Endothelial cell of umbilical vein (primary cell): Measurements from ENCODE around the gene NCK2. TPM values are rescaled to one million over a fixed set of nuclear protein-coding genes. Genes with fewer than 3 reads are reported as not detected.

ENCODE experiments used
- BruUV-seq: library from RNA; stranded (reverse); fragments of 400-500 nt; replicated peaks from 2 replicates; lab custom pipeline; 2021; lab: Mats Ljungman, UMichigan
- CTCF ChIA-PET: fragments of 300-600, 350-600 bp; sonication (Branson Sonifier 250); formaldehyde crosslinking; loops from one replicate; lab custom pipeline; 2021; ENCODE audit warnings: antibody characterized with exemption, inconsistent platforms; lab: Charles Lee
- POLR2A ChIA-PET: fragments of 300-600, 350-600 bp; sonication (Branson Sonifier 250); formaldehyde crosslinking; loops from one replicate; lab custom pipeline; 2021; ENCODE audit warnings: antibody characterized with exemption, inconsistent platforms; lab: Charles Lee
- DNase-seq: peaks from one replicate; pipeline ENCODE4 v3.0.0-alpha.2; 2011; ENCODE audit warnings: low read depth, low spot score
- FAIRE-seq: peaks from 2 replicates; lab custom pipeline; 2011; peaks lifted over from hg19 to GRCh38; lab: Jason Lieb, UNC
- H2AFZ ChIP-seq: 2 replicates; pipeline ENCODE4 v1.6.0; 2012; ENCODE audit warnings: low read depth, low read length, control low read depth, inconsistent platforms
- H3K27ac ChIP-seq: 2 replicates; pipeline ENCODE4 v1.5.1; 2011; ENCODE audit warnings: low read depth, mild to moderate bottlenecking, control low read depth, low read length, moderate library complexity; ENCODE audit not compliant: insufficient read depth
- H3K27me3 ChIP-seq, 2 experiments: 2 replicates each; pipeline versions ENCODE4 v1.6.0 to v1.6.1; 2011; ENCODE audit warnings: low read length in 2 of 2, mixed read lengths in 1 of 2; ENCODE audit not compliant: control insufficient read depth in 2 of 2, insufficient read depth in 2 of 2
- H3K36me3 ChIP-seq, 2 experiments: 2 replicates in 1 of 2; 3 replicates in 1 of 2; pipeline ENCODE4 v1.5.1; 2011; ENCODE audit warnings: low read length in 2 of 2, mild to moderate bottlenecking in 1 of 2, moderate library complexity in 1 of 2; ENCODE audit not compliant: control insufficient read depth in 2 of 2, insufficient read depth in 2 of 2; ENCODE audit errors: extremely low read depth in 1 of 2
- H3K4me1 ChIP-seq: 3 replicates; pipeline ENCODE4 v1.5.1; 2011; ENCODE audit warnings: mild to moderate bottlenecking, low read length; ENCODE audit not compliant: control insufficient read depth, insufficient read depth; ENCODE audit errors: extremely low read depth
- H3K4me2 ChIP-seq: 2 replicates; pipeline ENCODE4 v1.6.1; 2011; ENCODE audit warnings: low read length, control low read depth, mixed read lengths; ENCODE audit not compliant: insufficient read depth
- H3K4me3 ChIP-seq, 3 experiments: fragments of 200-600 bp in 1 of 3; sonication (generic), shearing (Covaris generic) in 1 of 3; replicated peaks in 1 of 3; 2 replicates each; pipeline ENCODE4 v1.5.1; 2011 to 2016; ENCODE audit warnings: control low read depth in 3 of 3, low read length in 3 of 3, mild to moderate bottlenecking in 2 of 3, inconsistent platforms in 1 of 3, low read depth in 1 of 3, moderate library complexity in 1 of 3; ENCODE audit not compliant: insufficient read depth in 1 of 3
- H3K79me2 ChIP-seq: 2 replicates; pipeline ENCODE4 v1.6.0; 2012; ENCODE audit warnings: low read length, inconsistent platforms; ENCODE audit not compliant: control insufficient read depth, insufficient read depth
- H3K9ac ChIP-seq: replicated peaks from 2 replicates; pipeline ENCODE3; 2011; ENCODE audit warnings: low read length, control low read depth; ENCODE audit not compliant: insufficient read depth; ENCODE audit errors: extremely low read depth
- H3K9me1 ChIP-seq: replicated peaks from 3 replicates; pipeline ENCODE4 v1.6.0; 2011; ENCODE audit warnings: mild to moderate bottlenecking, low read length; ENCODE audit not compliant: control insufficient read depth, insufficient read depth; ENCODE audit errors: extremely low read depth
- H3K9me3 ChIP-seq: replicated peaks from 2 replicates; pipeline ENCODE4 v1.5.1; 2012; ENCODE audit warnings: low read length, inconsistent platforms; ENCODE audit not compliant: control insufficient read depth, insufficient read depth
- H4K20me1 ChIP-seq: replicated peaks from 2 replicates; pipeline ENCODE3; 2011; ENCODE audit warnings: mild to moderate bottlenecking, low read length; ENCODE audit not compliant: control insufficient read depth, insufficient read depth; ENCODE audit errors: extremely low read depth
- EZH2 ChIP-seq: IDR thresholded peaks from 2 replicates; pipeline ENCODE4 v1.6.1; 2012; ENCODE audit warnings: borderline replicate concordance, low read depth, mild to moderate bottlenecking, moderate library complexity, low read length, inconsistent platforms; ENCODE audit not compliant: severe bottlenecking
- FOS ChIP-seq: IDR thresholded peaks from 2 replicates; pipeline ENCODE4 v1.6.1; 2011; ENCODE audit warnings: mild to moderate bottlenecking, low read length, moderate library complexity, borderline replicate concordance; ENCODE audit not compliant: insufficient read depth
- GATA2 ChIP-seq: IDR thresholded peaks from 2 replicates; pipeline ENCODE4 v1.7.0; 2011; ENCODE audit warnings: low read depth, mild to moderate bottlenecking, moderate library complexity, mixed read lengths, low read length; ENCODE audit not compliant: insufficient read length, insufficient read depth
- JUN ChIP-seq: IDR thresholded peaks from 2 replicates; pipeline ENCODE4 v1.6.1; 2011; ENCODE audit warnings: borderline replicate concordance, low read depth; ENCODE audit not compliant: insufficient read length, insufficient read depth
- MAX ChIP-seq: IDR thresholded peaks from 2 replicates; pipeline ENCODE4 v1.6.1; 2011; ENCODE audit not compliant: insufficient read depth, insufficient read length
- MYC ChIP-seq: IDR thresholded peaks from one replicate; pipeline ENCODE4 v1.6.1; 2011; ENCODE audit warnings: mild to moderate bottlenecking, low read depth, low read length
- POLR2A ChIP-seq: IDR thresholded peaks from 2 replicates; pipeline ENCODE4 v1.6.1; 2012; ENCODE audit warnings: low read depth, mild to moderate bottlenecking, control low read depth, low read length
- POLR2AphosphoS5 ChIP-seq: IDR thresholded peaks from 2 replicates; pipeline ENCODE4 v1.6.1; 2012; ENCODE audit warnings: low read depth, mild to moderate bottlenecking, control low read depth, low read length, moderate library complexity; ENCODE audit not compliant: insufficient read depth
- dilution Hi-C: fragments of 300-500 bp; cut with MboI; formaldehyde crosslinking; loops from one replicate; pipeline ENCODE4 v1.15.0; 2019; ENCODE audit warnings: low sequenced_read_pairs; ENCODE audit not compliant: extremely low pct_ligation_motif_present
- intact Hi-C: fragments of 100-400 bp; cut with micrococcal nuclease; formaldehyde crosslinking; loops from one replicate; pipeline ENCODE4 v1.10.0; 2022
- polyA plus RNA-seq, 4 experiments: library from polyadenylated mRNA; depleted of rRNA in 3 of 4; stranded (reverse) in 3 of 4; unstranded in 1 of 4; fragments of >200 nt; gene quantifications; 2 replicates each; pipeline versions ENCODE4 v1.2.1 to v1.2.3, GENCODE V29; 2011 to 2012; ENCODE audit warnings: missing spikeins in 1 of 4
- total RNA-seq: library from RNA; stranded (reverse); gene quantifications from 2 replicates; pipeline ENCODE4 v1.2.3, GENCODE V29; 2021
- TF ChIP-seq, protein P1 (sequence below), 2 donors: IDR thresholded peaks; 1 replicate in 1 of 2; 2 replicates in 1 of 2; pipeline ENCODE4 v1.5.1; 2011; ENCODE audit warnings: low read length in 2 of 2, mild to moderate bottlenecking in 2 of 2, moderate library complexity in 2 of 2, control low read depth in 1 of 2, inconsistent platforms in 1 of 2, low read depth in 1 of 2; ENCODE audit not compliant: insufficient read depth in 1 of 2; ENCODE audit errors: extremely low read depth in 1 of 2

NCK2 gene
- total and polyA plus RNA-seq, 2 donors (not counting 3 experiments of a cell fraction or from before 2014, with no cell fraction given): 23.8 to 39.1 TPM

DNA sequence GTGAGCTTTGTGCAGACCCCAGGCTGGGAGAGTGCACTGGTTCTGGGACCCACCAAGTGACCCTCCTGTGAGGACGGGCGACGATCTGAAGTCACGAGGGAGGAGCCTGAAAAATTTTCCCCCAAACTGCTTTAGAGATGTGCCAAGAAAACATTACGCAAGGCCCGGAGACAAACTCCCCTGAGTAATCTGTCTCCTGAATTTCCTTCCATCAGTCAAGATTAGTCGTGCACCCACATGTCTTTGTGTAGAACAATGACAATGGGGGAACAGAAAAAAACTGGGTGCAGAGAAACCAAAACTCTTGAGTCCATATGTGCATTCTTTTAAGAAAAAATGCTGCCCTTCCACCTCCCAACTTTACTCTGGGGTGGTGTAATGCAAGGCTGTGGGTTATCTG is 12.6 kb upstream of the NCK2 start:
- ChIA-PET POLR2A (no interaction called here), CTCF (no interaction called here)
- Histone ChIP-seq H3K9me1 (no peaks in the 10 kb centered on the region), H3K27me3 (peaks cover 2 to 9% of the 10 kb centered on the region in 2 experiments), H3K9ac (no peak overlapping the region), H3K27ac (no peak overlapping the region), H4K20me1 (no peaks in the 10 kb centered on the region), H3K79me2 (no peaks in the 10 kb centered on the region), H3K9me3 (no peaks in the 10 kb centered on the region), H3K4me1 (peaks cover 2% of the 10 kb centered on the region), H3K4me2 (no peak overlapping the region), H3K4me3 (no peak overlapping the region), H3K36me3 (no peaks in the 10 kb centered on the region), H2AFZ (no peak overlapping the region)
- TF ChIP-seq POLR2AphosphoS5: no peak
- TF ChIP-seq POLR2A: no peak
- no peak for TF ChIP-seq MAX
- TF ChIP-seq, protein P1, sequence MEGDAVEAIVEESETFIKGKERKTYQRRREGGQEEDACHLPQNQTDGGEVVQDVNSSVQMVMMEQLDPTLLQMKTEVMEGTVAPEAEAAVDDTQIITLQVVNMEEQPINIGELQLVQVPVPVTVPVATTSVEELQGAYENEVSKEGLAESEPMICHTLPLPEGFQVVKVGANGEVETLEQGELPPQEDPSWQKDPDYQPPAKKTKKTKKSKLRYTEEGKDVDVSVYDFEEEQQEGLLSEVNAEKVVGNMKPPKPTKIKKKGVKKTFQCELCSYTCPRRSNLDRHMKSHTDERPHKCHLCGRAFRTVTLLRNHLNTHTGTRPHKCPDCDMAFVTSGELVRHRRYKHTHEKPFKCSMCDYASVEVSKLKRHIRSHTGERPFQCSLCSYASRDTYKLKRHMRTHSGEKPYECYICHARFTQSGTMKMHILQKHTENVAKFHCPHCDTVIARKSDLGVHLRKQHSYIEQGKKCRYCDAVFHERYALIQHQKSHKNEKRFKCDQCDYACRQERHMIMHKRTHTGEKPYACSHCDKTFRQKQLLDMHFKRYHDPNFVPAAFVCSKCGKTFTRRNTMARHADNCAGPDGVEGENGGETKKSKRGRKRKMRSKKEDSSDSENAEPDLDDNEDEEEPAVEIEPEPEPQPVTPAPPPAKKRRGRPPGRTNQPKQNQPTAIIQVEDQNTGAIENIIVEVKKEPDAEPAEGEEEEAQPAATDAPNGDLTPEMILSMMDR (IDR thresholded peaks at IDR 0.05; ENCODE audit: extremely low read depth in 1 of 2, insufficient read depth in 1 of 2, low read depth in 1 of 2, low read length in 2 of 2): no peak
- no peak for TF ChIP-seq GATA2
- no peak for TF ChIP-seq EZH2
- no peak for TF ChIP-seq MYC
- TF ChIP-seq JUN: no peak
- no peak for TF ChIP-seq FOS
- dilution Hi-C loops (no loop called here), intact Hi-C loops (no loop called here)
- no peak for DNase-seq
- no TSS peak for BruUV-seq
- FAIRE-seq: no peak
